Measurements from ENCODE around the gene MYH14.

- TF ChIP-seq CTCF (IDR thresholded peaks at IDR 0.05) (no peak), EZH2 (IDR thresholded peaks at IDR 0.05) (no peak)
Measured at GRCh38 chr19:50286443-50286842, 83.0 kb downstream of the MYH14 start.

Data from neural progenitor cell (in vitro differentiated cells).